CD4-positive, alpha-beta memory T cell (primary cell): ENCODE data around the gene PAAF1. TPM values are rescaled to one million over a fixed set of nuclear protein-coding genes. Genes with fewer than 3 reads are reported as not detected.

ENCODE experiments used
- CTCF ChIA-PET: fragments of 350-600 bp; sonication (Branson Sonifier 250); formaldehyde crosslinking; loops from one replicate; lab custom pipeline; 2021; ENCODE audit warnings: inconsistent platforms; ENCODE audit not compliant: partially characterized antibody; lab: Charles Lee
- POLR2A ChIA-PET: fragments of 350-600 bp; sonication (Branson Sonifier 250); formaldehyde crosslinking; loops from one replicate; lab custom pipeline; 2021; ENCODE audit not compliant: partially characterized antibody; lab: Charles Lee
- DNase-seq, 5 donors: peaks; one replicate each; pipeline versions ENCODE4 v3.0.0 to v3.0.0-alpha.2; 2020 to 2022; ENCODE audit warnings: mixed read lengths in 1 of 5
- H3K27ac ChIP-seq: one replicate; pipeline ENCODE4 v1.7.0; 2013; ENCODE audit warnings: low read depth, low read length
- H3K27me3 ChIP-seq: 2 replicates; pipeline ENCODE4 v1.7.0; 2013; ENCODE audit warnings: mild to moderate bottlenecking, low read length, moderate library complexity; ENCODE audit not compliant: insufficient read depth
- H3K36me3 ChIP-seq: 2 replicates; pipeline ENCODE4 v1.7.0; 2013; ENCODE audit warnings: mild to moderate bottlenecking, low read length, moderate library complexity; ENCODE audit not compliant: insufficient read depth
- H3K4me1 ChIP-seq: 2 replicates; pipeline ENCODE4 v1.7.0; 2013; ENCODE audit warnings: mild to moderate bottlenecking, low read length, moderate library complexity; ENCODE audit not compliant: insufficient read depth
- H3K4me3 ChIP-seq, 2 donors: one replicate each; pipeline ENCODE4 v1.7.0; 2013; ENCODE audit warnings: low read length in 2 of 2, mild to moderate bottlenecking in 1 of 2
- H3K9me3 ChIP-seq, 2 donors: one replicate each; pipeline ENCODE4 v1.7.0; 2013; ENCODE audit warnings: low read length in 2 of 2, control low read depth in 1 of 2; ENCODE audit not compliant: control insufficient read depth in 1 of 2
- H3K27ac Mint-ChIP-seq, 7 donors: one replicate each; pipeline ENCODE4 v1.8.0; 2020 to 2021; ENCODE audit warnings: mixed read lengths in 7 of 7, mild to moderate bottlenecking in 6 of 7, inconsistent platforms in 3 of 7, moderate library complexity in 3 of 7
- H3K27me3 Mint-ChIP-seq, 2 donors: one replicate each; pipeline ENCODE4 v1.8.0; 2020 to 2021; ENCODE audit warnings: mixed read lengths in 2 of 2
- H3K36me3 Mint-ChIP-seq, 2 donors: one replicate each; pipeline ENCODE4 v1.8.0; 2020 to 2021; ENCODE audit warnings: mixed read lengths in 2 of 2, inconsistent platforms in 1 of 2, mild to moderate bottlenecking in 1 of 2
- H3K4me1 Mint-ChIP-seq, 4 donors: one replicate each; pipeline ENCODE4 v1.8.0; 2020 to 2021; ENCODE audit warnings: mixed read lengths in 4 of 4, mild to moderate bottlenecking in 1 of 4
- H3K4me3 Mint-ChIP-seq, 8 donors: one replicate each; pipeline ENCODE4 v1.8.0; 2020 to 2021; ENCODE audit warnings: mixed read lengths in 8 of 8, mild to moderate bottlenecking in 7 of 8, moderate library complexity in 6 of 8, inconsistent platforms in 3 of 8
- H3K9me3 Mint-ChIP-seq, 8 donors: one replicate each; pipeline ENCODE4 v1.8.0; 2020 to 2021; ENCODE audit warnings: mixed read lengths in 8 of 8, mild to moderate bottlenecking in 5 of 8, inconsistent platforms in 3 of 8, moderate library complexity in 1 of 8
- intact Hi-C: fragments of 100-400 bp; cut with micrococcal nuclease; formaldehyde crosslinking; loops from one replicate; pipeline ENCODE4 v1.15.1; 2023
- polyA plus RNA-seq, 2 donors: library from polyadenylated mRNA; unstranded; fragments of 300-500 nt; fragmentation: Illumina TruSeq; gene quantifications; one replicate each; pipeline ENCODE4 v1.2.3, GENCODE V29; 2021
- total RNA-seq, 2 experiments: library from RNA; stranded (reverse); gene quantifications; one replicate each; pipeline ENCODE4 v1.2.3, GENCODE V29; 2021

Gene PAAF1
- total and polyA plus RNA-seq, 4 experiments from 2014 or later: 17.5 to 21.8 (median 19.0) TPM

DNA sequence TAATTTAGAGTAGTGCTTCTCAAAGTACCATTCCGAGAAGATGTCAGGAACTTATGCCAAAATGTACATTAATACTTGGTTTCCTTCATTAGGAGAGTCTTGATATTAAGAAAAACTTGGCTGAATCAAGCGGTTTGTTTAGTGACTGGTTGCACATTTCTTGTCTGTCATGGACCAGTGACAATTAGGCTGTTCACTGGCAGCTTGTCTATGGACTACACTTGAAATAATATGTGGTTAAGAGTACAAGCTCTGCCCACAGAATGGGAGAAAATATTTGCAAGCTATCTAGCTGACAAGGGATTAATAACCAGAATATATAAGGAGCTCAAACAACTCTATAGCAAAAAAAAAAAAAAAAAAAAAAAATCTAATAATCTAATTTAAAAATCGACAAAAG, 24.8 kb upstream of the PAAF1 start:
- H3K4me1 Mint-ChIP-seq: no peaks in the 10 kb centered on the region
- no peaks in the 10 kb centered on the region for H3K9me3 ChIP-seq
- DNase-seq: no peak
- no peak overlapping the region for H3K4me3 ChIP-seq
- no peak overlapping the region for H3K27ac Mint-ChIP-seq
- H3K4me3 Mint-ChIP-seq: no peak overlapping the region
- intact Hi-C loops: no loop called here
- no peaks in the 10 kb centered on the region for H3K36me3 ChIP-seq
- POLR2A ChIA-PET: no interaction called here
- H3K27ac ChIP-seq: no peak overlapping the region
- H3K4me1 ChIP-seq: no peaks in the 10 kb centered on the region
- H3K27me3 ChIP-seq: no peaks in the 10 kb centered on the region
- H3K9me3 Mint-ChIP-seq: no peaks in the 10 kb centered on the region
- H3K36me3 Mint-ChIP-seq: peaks cover 12 to 42% of the 10 kb centered on the region in 2 donors
- CTCF ChIA-PET: no interaction called here
- no peaks in the 10 kb centered on the region for H3K27me3 Mint-ChIP-seq

DNA sequence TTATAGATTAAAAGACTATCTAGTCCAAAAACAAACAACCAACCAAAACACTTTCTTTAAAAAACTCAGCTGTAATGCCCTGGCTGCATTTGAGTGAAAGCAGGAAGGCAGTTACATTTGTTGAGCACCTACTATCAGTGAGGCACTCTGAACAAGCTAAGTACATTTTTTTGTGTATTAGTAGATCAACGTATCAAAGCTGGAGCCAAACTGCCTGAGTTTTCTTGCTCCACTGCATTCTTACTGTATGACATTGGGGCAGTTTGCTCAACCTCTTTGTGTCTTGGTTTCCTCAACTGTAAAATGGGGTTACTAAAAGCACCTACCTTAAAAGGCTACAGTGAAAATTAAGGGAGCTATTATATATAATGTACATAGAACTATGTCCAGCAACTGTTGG, 22.1 kb upstream of the PAAF1 start:
- no peaks in the 10 kb centered on the region for H3K9me3 ChIP-seq
- Mint-ChIP-seq H3K4me1 (no peaks in the 10 kb centered on the region), H3K36me3 (peaks cover 8 to 42% of the 10 kb centered on the region in 2 donors), H3K27me3 (no peaks in the 10 kb centered on the region), H3K9me3 (no peaks in the 10 kb centered on the region), H3K4me3 (no peak overlapping the region), H3K27ac (no peak overlapping the region)
- no peaks in the 10 kb centered on the region for H3K4me1 ChIP-seq
- H3K4me3 ChIP-seq: no peak overlapping the region
- DNase-seq: no peak
- no peaks in the 10 kb centered on the region for H3K27me3 ChIP-seq
- POLR2A ChIA-PET: no interaction called here
- CTCF ChIA-PET: no interaction called here
- H3K36me3 ChIP-seq: peaks cover 1% of the 10 kb centered on the region
- intact Hi-C loops: no loop called here
- no peak overlapping the region for H3K27ac ChIP-seq

DNA sequence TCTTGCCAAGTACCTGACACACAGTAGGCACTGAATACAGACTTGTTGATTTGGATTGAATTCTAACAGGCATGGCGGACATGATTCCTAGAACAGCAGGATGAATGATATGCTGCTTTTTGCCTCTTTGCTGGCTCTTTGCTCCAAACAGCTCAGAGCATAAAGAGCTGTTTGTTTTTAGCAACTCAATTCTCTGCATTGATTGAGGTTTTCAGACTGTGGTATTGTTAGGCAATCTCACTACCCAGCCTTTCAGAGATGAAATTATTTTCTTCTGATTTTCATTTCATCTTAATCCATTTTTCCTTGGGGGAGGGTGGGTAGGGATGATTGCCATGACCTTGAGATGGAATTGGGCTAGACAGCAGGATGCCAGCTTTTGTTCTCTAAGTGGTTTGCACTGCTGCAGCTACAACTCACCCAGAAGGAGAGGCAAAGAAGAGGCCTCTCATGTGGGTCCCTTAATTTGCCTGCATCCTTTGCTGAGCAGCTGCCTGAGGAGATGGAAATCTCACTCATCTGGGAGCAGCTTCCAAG, 20.7 kb upstream of the PAAF1 start:
- ChIA-PET CTCF (no interaction called here), POLR2A (no interaction called here)
- H3K27me3 Mint-ChIP-seq: no peaks in the 10 kb centered on the region
- Histone ChIP-seq H3K27me3 (no peaks in the 10 kb centered on the region), H3K27ac (no peak overlapping the region), H3K36me3 (peaks cover 7% of the 10 kb centered on the region), H3K4me1 (no peaks in the 10 kb centered on the region), H3K4me3 (no peak overlapping the region), H3K9me3 (no peaks in the 10 kb centered on the region)
- no peak for DNase-seq
- no peak overlapping the region for H3K4me3 Mint-ChIP-seq
- H3K36me3 Mint-ChIP-seq: peaks cover 21 to 48% of the 10 kb centered on the region in 2 donors
- no peaks in the 10 kb centered on the region for H3K4me1 Mint-ChIP-seq
- H3K27ac Mint-ChIP-seq: no peak overlapping the region
- no peaks in the 10 kb centered on the region for H3K9me3 Mint-ChIP-seq
- intact Hi-C loops: no loop called here

- Mint-ChIP-seq H3K4me3 (no peak overlapping the region), H3K27me3 (no peaks in the 10 kb centered on the region), H3K9me3 (no peaks in the 10 kb centered on the region), H3K4me1 (no peaks in the 10 kb centered on the region), H3K36me3 (peaks cover 35 to 52% of the 10 kb centered on the region in 2 donors), H3K27ac (no peak overlapping the region)
- ChIA-PET CTCF (no interaction called here), POLR2A (no interaction called here)
- Histone ChIP-seq H3K9me3 (no peaks in the 10 kb centered on the region), H3K4me1 (no peaks in the 10 kb centered on the region), H3K4me3 (no peak overlapping the region), H3K27ac (no peak overlapping the region), H3K36me3 (peaks cover 15% of the 10 kb centered on the region), H3K27me3 (no peaks in the 10 kb centered on the region)
- DNase-seq: no peak
- intact Hi-C loops: no loop called here
Measured at GRCh38 chr11:73859671-73860070, 17.1 kb upstream of the PAAF1 start.

DNA sequence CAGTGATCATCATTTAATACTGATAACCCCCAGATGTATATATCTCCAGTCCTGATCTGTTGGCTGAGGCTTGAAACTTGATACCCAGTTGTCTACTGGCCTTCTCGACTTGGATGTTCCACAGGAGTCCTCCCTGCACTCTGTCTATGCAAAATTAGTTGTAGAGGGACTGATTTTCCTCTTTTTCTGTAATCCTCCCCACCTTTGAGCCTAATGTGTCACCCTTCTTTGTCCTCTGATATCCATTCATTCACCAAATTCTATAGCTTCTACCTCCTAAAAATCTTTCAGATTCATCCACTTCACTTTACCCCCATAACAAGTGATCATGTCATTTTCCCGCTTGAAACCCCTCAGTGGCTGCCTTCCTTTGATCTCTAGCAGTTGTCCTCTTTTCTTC, 16.6 kb upstream of the PAAF1 start:
- peaks cover 37 to 49% of the 10 kb centered on the region in 2 donors for H3K36me3 Mint-ChIP-seq
- H3K27ac Mint-ChIP-seq: no peak overlapping the region
- POLR2A ChIA-PET: no interaction called here

GRCh38 chr11:73862986-73863385, 13.8 kb upstream of the PAAF1 start:
- Mint-ChIP-seq H3K36me3 (peaks cover 40 to 47% of the 10 kb centered on the region in 2 donors), H3K4me1 (peaks cover 0 to 2% (median under 1%) of the 10 kb centered on the region in 4 donors), H3K27ac (peak overlapping the region in 2 of 7 donors; percentile 34 to 53), H3K9me3 (no peaks in the 10 kb centered on the region), H3K27me3 (no peaks in the 10 kb centered on the region), H3K4me3 (no peak overlapping the region)
- ChIA-PET CTCF (no interaction called here), POLR2A (no interaction called here)
- intact Hi-C loops: no loop called here
- no peaks in the 10 kb centered on the region for H3K9me3 ChIP-seq
- H3K4me1 ChIP-seq: no peaks in the 10 kb centered on the region
- H3K27me3 ChIP-seq: no peaks in the 10 kb centered on the region
- no peak for DNase-seq
- no peak overlapping the region for H3K27ac ChIP-seq
- no peak overlapping the region for H3K4me3 ChIP-seq
- H3K36me3 ChIP-seq: peaks cover 15% of the 10 kb centered on the region

More for the DNA sequence above, 16.6 kb upstream of the PAAF1 start:
- H3K4me1 ChIP-seq: no peaks in the 10 kb centered on the region
- peaks cover 0 to 1% (median 0%) of the 10 kb centered on the region in 4 donors for H3K4me1 Mint-ChIP-seq
- no peaks in the 10 kb centered on the region for H3K9me3 Mint-ChIP-seq
- no peak for DNase-seq
- peaks cover 15% of the 10 kb centered on the region for H3K36me3 ChIP-seq
- H3K27me3 ChIP-seq: no peaks in the 10 kb centered on the region
- H3K9me3 ChIP-seq: no peaks in the 10 kb centered on the region
- CTCF ChIA-PET: no interaction called here
- H3K27me3 Mint-ChIP-seq: no peaks in the 10 kb centered on the region
- H3K4me3 ChIP-seq: no peak overlapping the region
- no peak overlapping the region for H3K4me3 Mint-ChIP-seq
- intact Hi-C loops: no loop called here
- no peak overlapping the region for H3K27ac ChIP-seq

DNA sequence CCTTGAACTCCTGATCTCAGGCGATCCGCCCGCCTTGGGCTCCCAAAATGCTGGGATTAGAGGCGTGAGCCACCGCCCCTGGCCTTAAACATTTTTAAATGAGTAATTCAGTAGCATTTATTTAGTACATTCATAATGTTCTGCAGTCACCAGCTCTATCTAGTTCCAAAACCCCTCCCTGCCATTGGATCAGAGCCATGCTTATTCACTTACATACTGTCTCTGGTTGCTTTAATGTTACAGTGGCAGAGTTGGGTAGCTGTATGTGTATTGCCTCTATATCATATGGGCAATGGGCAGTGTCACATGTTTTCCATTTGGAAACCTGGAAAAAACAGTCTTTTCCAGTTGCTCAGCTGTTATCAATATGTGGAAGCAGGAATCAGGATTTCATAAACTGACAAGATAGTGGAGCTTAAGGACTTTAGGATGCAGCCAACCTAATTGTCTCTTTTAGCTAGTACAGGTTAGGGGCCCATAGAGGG, 10.7 kb upstream of the PAAF1 start:
- H3K9me3 Mint-ChIP-seq: no peaks in the 10 kb centered on the region
- H3K4me1 ChIP-seq: no peaks in the 10 kb centered on the region
- H3K27me3 ChIP-seq: no peaks in the 10 kb centered on the region
- no peak for DNase-seq
- H3K36me3 Mint-ChIP-seq: peaks cover 21 to 40% of the 10 kb centered on the region in 2 donors
- H3K4me1 Mint-ChIP-seq: peaks cover 0 to 4% (median 1%) of the 10 kb centered on the region in 4 donors
- H3K27me3 Mint-ChIP-seq: no peaks in the 10 kb centered on the region
- ChIA-PET POLR2A (interaction anchor here (1.2 kb wide), 1 partner anchor 79 kb away, joined by 4 read pairs; the partner anchor contains the start of gene MRPL48), CTCF (interaction anchor here (0.6 to 1.1 kb wide), 4 partner anchors 11 to 273 kb away, joined by 3 read pairs; partner anchors contain the start of gene MRPL48)
- H3K4me3 Mint-ChIP-seq: no peak overlapping the region
- intact Hi-C loops: no loop called here
- peak overlapping the region in 1 of 7 donors; percentile 9 for H3K27ac Mint-ChIP-seq
- H3K27ac ChIP-seq: no peak overlapping the region
- no peak overlapping the region for H3K4me3 ChIP-seq
- no peaks in the 10 kb centered on the region for H3K9me3 ChIP-seq
- H3K36me3 ChIP-seq: peaks cover 12% of the 10 kb centered on the region
